Measurements from ENCODE around the gene TICRR.

GRCh38 chr15:89533861-89534544 is 41.3 kb upstream of the TICRR start:
- TF ChIP-seq CTCF (IDR thresholded peaks at IDR 0.05; ENCODE audit: insufficient read depth, low read length), result no peak
- TF ChIP-seq GABPA (IDR thresholded peaks at IDR 0.05; ENCODE audit: low read depth), result no peak
- no peak for TF ChIP-seq POLR2AphosphoS5 (IDR thresholded peaks at IDR 0.05; ENCODE audit: low read depth)
- no peak for TF ChIP-seq REST (IDR thresholded peaks at IDR 0.05; ENCODE audit: insufficient replicate concordance, low read depth)
- TF ChIP-seq SPI1 (IDR thresholded peaks at IDR 0.05; ENCODE audit: borderline replicate concordance, low read depth), result no peak
